Dermis microvascular lymphatic vessel endothelial cell (primary cell): ENCODE measurements around the gene CBX3. TPM values are rescaled to one million over a fixed set of nuclear protein-coding genes. Genes with fewer than 3 reads are reported as not detected.
"Not testable (repeated sequence)": the region's sequence is repeated elsewhere in the genome, so short reads cannot be mapped to it uniquely, and the experiment has no call there.

Experiments used
- DNase-seq, 2 donors: peaks; one replicate each; pipeline versions ENCODE4 v3.0.0 to v3.0.0-alpha.2; 2010; ENCODE audit warnings: low read depth in 2 of 2
- total RNA-seq: library from RNA; depleted of rRNA; stranded (reverse); fragments of >200 nt; gene quantifications from 2 replicates; pipeline ENCODE4 v1.2.1, GENCODE V29; 2014

Gene CBX3
- total RNA-seq, 1 donor from 2014 or later, result 112 TPM

- no peak for DNase-seq
Observed at GRCh38 chr7:26187380-26188205, 14.0 kb upstream of the CBX3 start.

GRCh38 chr7:26188206-26188956 lies 13.2 kb upstream of the CBX3 start:
- no peak for DNase-seq

GRCh38 chr7:26188957-26189541 lies 12.5 kb upstream of the CBX3 start:
- DNase-seq, result no peak

GRCh38 chr7:26189697-26190096 lies 11.8 kb upstream of the CBX3 start:
- no peak for DNase-seq

GRCh38 chr7:26190417-26190869 lies 11.1 kb upstream of the CBX3 start:
- no peak for DNase-seq

GRCh38 chr7:26191233-26191973 lies 10.1 kb upstream of the CBX3 start:
- no peak for DNase-seq

GRCh38 chr7:26191974-26192479 lies 9.5 kb upstream of the CBX3 start:
- DNase-seq, result no peak

GRCh38 chr7:26192485-26193087 lies 9.0 kb upstream of the CBX3 start:
- peak in 1 of 2 donors; percentile 62 for DNase-seq

- no peak for DNase-seq
Observed at GRCh38 chr7:26193432-26194207, 7.9 kb upstream of the CBX3 start.

- not testable (repeated sequence) for DNase-seq
Observed at GRCh38 chr7:26194764-26195163, 6.8 kb upstream of the CBX3 start.

GRCh38 chr7:26195182-26195581 lies 6.4 kb upstream of the CBX3 start:
- DNase-seq, result no peak

GRCh38 chr7:26195867-26196657 lies 5.5 kb upstream of the CBX3 start:
- no peak for DNase-seq

GRCh38 chr7:26197153-26198115 lies 4.1 kb upstream of the CBX3 start:
- no peak for DNase-seq

GRCh38 chr7:26198133-26198780 lies 3.3 kb upstream of the CBX3 start:
- peak in 1 of 2 donors; percentile 44 for DNase-seq

GRCh38 chr7:26198781-26199169 lies 2.8 kb upstream of the CBX3 start:
- no peak for DNase-seq

- peak in 1 of 2 donors; percentile 52 for DNase-seq
Observed at GRCh38 chr7:26199301-26200037, 2.1 kb upstream of the CBX3 start.

GRCh38 chr7:26200038-26200443 lies 1.5 kb upstream of the CBX3 start:
- peak in 1 of 2 donors; percentile 47 for DNase-seq
